GM06990 (cell line): Measurements from ENCODE around the gene AFDN.
A peak's percentile ranks its signal among the peaks of the same experiment; 100 is the strongest.

ENCODE experiments used
- DNase-seq: peaks from one replicate; pipeline ENCODE4 v3.0.0-alpha.2; 2011; ENCODE audit not compliant: insufficient read length; ENCODE audit errors: extremely low read depth
- H3K27me3 ChIP-seq: replicated peaks from 2 replicates; pipeline ENCODE4 v1.6.0; 2011; ENCODE audit warnings: low read length; ENCODE audit not compliant: control insufficient read depth, insufficient read depth
- H3K36me3 ChIP-seq: 2 replicates; pipeline ENCODE4 v1.5.1; 2011; ENCODE audit warnings: low read length; ENCODE audit not compliant: control insufficient read depth, insufficient read depth
- H3K4me3 ChIP-seq: replicated peaks from 2 replicates; pipeline ENCODE4 v1.5.1; 2011; ENCODE audit warnings: low read depth, mild to moderate bottlenecking, control low read depth, low read length
- CTCF ChIP-seq: IDR thresholded peaks from 2 replicates; pipeline ENCODE4 v1.5.1; 2011; ENCODE audit warnings: low read length, control low read depth, mild to moderate bottlenecking, inconsistent platforms; ENCODE audit not compliant: insufficient read depth, poor library complexity, severe bottlenecking

The AFDN gene

GRCh38 chr6:167831281-167831828 lies 4.6 kb downstream of the AFDN start:
- no peaks in the 10 kb centered on the region for H3K27me3 ChIP-seq
- no peak for TF ChIP-seq CTCF
- no peaks in the 10 kb centered on the region for H3K36me3 ChIP-seq
- no peak overlapping the region for H3K4me3 ChIP-seq
- DNase-seq: no peak

- DNase-seq: no peak
- no peak for TF ChIP-seq CTCF
- H3K4me3 ChIP-seq: peak overlapping the region; percentile 4
Measured at GRCh38 chr6:167832497-167833395, 6.0 kb downstream of the AFDN start.

GRCh38 chr6:167833396-167833763 lies 6.7 kb downstream of the AFDN start:
- H3K27me3 ChIP-seq: no peaks in the 10 kb centered on the region
- TF ChIP-seq CTCF: no peak
- no peaks in the 10 kb centered on the region for H3K36me3 ChIP-seq
- DNase-seq: no peak
- peak overlapping the region; percentile 4; the same call in 1 of the 2 replicates for H3K4me3 ChIP-seq

More at GRCh38 chr6:167832497-167833395, 6.0 kb downstream of the AFDN start:
- no peaks in the 10 kb centered on the region for H3K27me3 ChIP-seq
- H3K36me3 ChIP-seq: no peaks in the 10 kb centered on the region

GRCh38 chr6:167835260-167835659 lies 8.5 kb downstream of the AFDN start:
- no peak for DNase-seq
- Histone ChIP-seq H3K4me3 (no peak overlapping the region), H3K27me3 (no peaks in the 10 kb centered on the region), H3K36me3 (no peaks in the 10 kb centered on the region)
- no peak for TF ChIP-seq CTCF

- no peak for TF ChIP-seq CTCF
- Histone ChIP-seq H3K4me3 (no peak overlapping the region), H3K27me3 (no peaks in the 10 kb centered on the region), H3K36me3 (no peaks in the 10 kb centered on the region)
- DNase-seq: no peak
Measured at GRCh38 chr6:167836721-167837120, 10.0 kb downstream of the AFDN start.
